Measurements from ENCODE around the gene OR51G2.

The OR51G2 gene

DNA sequence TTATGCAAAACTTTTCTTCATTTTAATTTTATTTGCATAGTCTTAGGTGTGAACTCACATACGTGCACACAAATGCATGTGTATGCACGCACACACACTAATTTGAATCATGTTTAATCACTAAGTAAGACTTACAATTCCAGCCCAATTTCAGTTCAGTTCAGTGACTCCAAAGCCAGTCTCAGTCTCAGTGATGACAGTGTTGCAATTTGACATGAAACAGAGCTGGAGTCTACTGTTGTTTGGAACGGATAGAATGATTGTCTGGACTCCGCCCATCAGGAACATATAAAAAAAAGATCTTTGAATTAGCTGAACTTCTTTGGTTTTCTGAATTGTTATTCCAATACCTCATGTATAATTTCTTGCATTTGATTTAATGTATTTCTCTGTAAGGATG lies 55.3 kb downstream of the OR51G2 start:
- no peak for DNase-seq
